ENCODE data around the gene CRK.

GRCh38 chr17:1467898-1468492 lies 12.0 kb upstream of the CRK start:
- TF ChIP-seq CTCF (IDR thresholded peaks at IDR 0.05): no peak
- no peak for TF ChIP-seq POLR2A (IDR thresholded peaks at IDR 0.05)

All from tibial nerve (tissue), 3 donors.